ENCODE data around the gene CFAP410. TPM values are rescaled to one million over a fixed set of nuclear protein-coding genes. Genes with fewer than 3 reads are reported as not detected.
"Not testable (repeated sequence)": the region's sequence is repeated elsewhere in the genome, so short reads cannot be mapped to it uniquely, and the experiment has no call there.

CFAP410 gene
- total RNA-seq, 1 donor from 2014 or later = 15.2 TPM

GRCh38 chr21:44365251-44365966 lies 26.2 kb upstream of the CFAP410 start:
- no peak overlapping the region for H3K4me3 Mint-ChIP-seq (ENCODE audit: low read depth)

GRCh38 chr21:44364151-44365053 lies 25.2 kb upstream of the CFAP410 start:
- Mint-ChIP-seq H3K4me3 (ENCODE audit: low read depth) (no peak overlapping the region), H3K27me3 (ENCODE audit: low read depth) (peaks cover 7% of the 10 kb centered on the region), H3K36me3 (ENCODE audit: low read depth) (peaks cover 9% of the 10 kb centered on the region), H3K27ac (no peak overlapping the region), H3K9me3 (peaks cover 11% of the 10 kb centered on the region), H3K4me1 (ENCODE audit: low read depth) (peaks cover 2% of the 10 kb centered on the region)
- no peak for DNase-seq (ENCODE audit: low spot score)
- intact Hi-C loops (cut with micrococcal nuclease) = no loop called here

More at GRCh38 chr21:44365251-44365966, 26.2 kb upstream of the CFAP410 start:
- peaks cover 9% of the 10 kb centered on the region for H3K36me3 Mint-ChIP-seq (ENCODE audit: low read depth)
- H3K27ac Mint-ChIP-seq = no peak overlapping the region
- peaks cover 7% of the 10 kb centered on the region for H3K27me3 Mint-ChIP-seq (ENCODE audit: low read depth)
- H3K9me3 Mint-ChIP-seq = peaks cover 11% of the 10 kb centered on the region
- intact Hi-C loops (cut with micrococcal nuclease) = no loop called here
- no peaks in the 10 kb centered on the region for H3K4me1 Mint-ChIP-seq (ENCODE audit: low read depth)
- no peak for DNase-seq (ENCODE audit: low spot score)

- Mint-ChIP-seq H3K4me1 (ENCODE audit: low read depth) (peaks cover 2% of the 10 kb centered on the region), H3K9me3 (peaks cover 11% of the 10 kb centered on the region), H3K27ac (no peak overlapping the region), H3K27me3 (ENCODE audit: low read depth) (peaks cover 7% of the 10 kb centered on the region), H3K4me3 (ENCODE audit: low read depth) (no peak overlapping the region), H3K36me3 (ENCODE audit: low read depth) (peaks cover 13% of the 10 kb centered on the region)
- DNase-seq (ENCODE audit: low spot score) = no peak
- intact Hi-C loops (cut with micrococcal nuclease) = no loop called here
These were observed 24.1 kb upstream of the CFAP410 start for GRCh38 chr21:44363278-44363677.

GRCh38 chr21:44361903-44362302 lies 22.7 kb upstream of the CFAP410 start:
- peaks cover 11% of the 10 kb centered on the region for H3K9me3 Mint-ChIP-seq
- H3K27ac Mint-ChIP-seq; H3K27me3 Mint-ChIP-seq (ENCODE audit: low read depth); H3K4me3 Mint-ChIP-seq (ENCODE audit: low read depth); H3K4me1 Mint-ChIP-seq (ENCODE audit: low read depth); DNase-seq (ENCODE audit: low spot score); intact Hi-C loops (cut with micrococcal nuclease): not testable (repeated sequence)
- peaks cover 13% of the 10 kb centered on the region for H3K36me3 Mint-ChIP-seq (ENCODE audit: low read depth)

GRCh38 chr21:44360159-44360558 lies 21.0 kb upstream of the CFAP410 start:
- Mint-ChIP-seq H3K27me3 (ENCODE audit: low read depth) (peaks cover 7% of the 10 kb centered on the region), H3K27ac (no peak overlapping the region), H3K4me1 (ENCODE audit: low read depth) (peaks cover 12% of the 10 kb centered on the region), H3K4me3 (ENCODE audit: low read depth) (no peak overlapping the region), H3K36me3 (ENCODE audit: low read depth) (peaks cover 21% of the 10 kb centered on the region), H3K9me3 (peaks cover 11% of the 10 kb centered on the region)
- intact Hi-C loops (cut with micrococcal nuclease) = no loop called here
- DNase-seq (ENCODE audit: low spot score) = no peak

GRCh38 chr21:44359396-44359795 lies 20.2 kb upstream of the CFAP410 start:
- no peak overlapping the region for H3K27ac Mint-ChIP-seq
- no peak for DNase-seq (ENCODE audit: low spot score)
- H3K4me1 Mint-ChIP-seq (ENCODE audit: low read depth) = peaks cover 18% of the 10 kb centered on the region
- peaks cover 27% of the 10 kb centered on the region for H3K36me3 Mint-ChIP-seq (ENCODE audit: low read depth)
- H3K9me3 Mint-ChIP-seq = peaks cover 11% of the 10 kb centered on the region
- peaks cover 7% of the 10 kb centered on the region for H3K27me3 Mint-ChIP-seq (ENCODE audit: low read depth)
- no peak overlapping the region for H3K4me3 Mint-ChIP-seq (ENCODE audit: low read depth)
- intact Hi-C loops (cut with micrococcal nuclease) = no loop called here

- Mint-ChIP-seq H3K27ac (no peak overlapping the region), H3K4me1 (ENCODE audit: low read depth) (peaks cover 38% of the 10 kb centered on the region), H3K27me3 (ENCODE audit: low read depth) (peaks cover 2% of the 10 kb centered on the region), H3K9me3 (no peaks in the 10 kb centered on the region), H3K4me3 (ENCODE audit: low read depth) (no peak overlapping the region), H3K36me3 (ENCODE audit: low read depth) (peaks cover 19% of the 10 kb centered on the region)
- intact Hi-C loops (cut with micrococcal nuclease) = no loop called here
- no peak for DNase-seq (ENCODE audit: low spot score)
These were observed 18.1 kb upstream of the CFAP410 start for GRCh38 chr21:44357064-44357837.

- H3K4me3 Mint-ChIP-seq (ENCODE audit: low read depth) = no peak overlapping the region
- peaks cover 2% of the 10 kb centered on the region for H3K27me3 Mint-ChIP-seq (ENCODE audit: low read depth)
- intact Hi-C loops (cut with micrococcal nuclease) = no loop called here
- H3K9me3 Mint-ChIP-seq = no peaks in the 10 kb centered on the region
- peak overlapping the region; percentile 5 for H3K27ac Mint-ChIP-seq
- H3K36me3 Mint-ChIP-seq (ENCODE audit: low read depth) = peaks cover 19% of the 10 kb centered on the region
- DNase-seq (ENCODE audit: low spot score) = no peak
- peaks cover 38% of the 10 kb centered on the region for H3K4me1 Mint-ChIP-seq (ENCODE audit: low read depth)
These were observed 17.4 kb upstream of the CFAP410 start for GRCh38 chr21:44356636-44357035.

GRCh38 chr21:44356160-44356559 lies 17.0 kb upstream of the CFAP410 start:
- peaks cover 38% of the 10 kb centered on the region for H3K4me1 Mint-ChIP-seq (ENCODE audit: low read depth)
- intact Hi-C loops (cut with micrococcal nuclease) = no loop called here
- no peak overlapping the region for H3K4me3 Mint-ChIP-seq (ENCODE audit: low read depth)
- DNase-seq (ENCODE audit: low spot score) = no peak
- peaks cover 19% of the 10 kb centered on the region for H3K36me3 Mint-ChIP-seq (ENCODE audit: low read depth)
- no peaks in the 10 kb centered on the region for H3K9me3 Mint-ChIP-seq
- peaks cover 4% of the 10 kb centered on the region for H3K27me3 Mint-ChIP-seq (ENCODE audit: low read depth)
- H3K27ac Mint-ChIP-seq = no peak overlapping the region

GRCh38 chr21:44354775-44355771 lies 15.9 kb upstream of the CFAP410 start:
- Mint-ChIP-seq H3K27ac (peak overlapping the region; percentile 68), H3K27me3 (ENCODE audit: low read depth) (peaks cover 3% of the 10 kb centered on the region), H3K4me1 (ENCODE audit: low read depth) (peaks cover 38% of the 10 kb centered on the region), H3K36me3 (ENCODE audit: low read depth) (peaks cover 19% of the 10 kb centered on the region), H3K4me3 (ENCODE audit: low read depth) (peak overlapping the region; percentile 68), H3K9me3 (no peaks in the 10 kb centered on the region)
- DNase-seq (ENCODE audit: low spot score) = no peak
- intact Hi-C loops (cut with micrococcal nuclease) = no loop called here

GRCh38 chr21:44354001-44354405 lies 14.8 kb upstream of the CFAP410 start:
- intact Hi-C loops (cut with micrococcal nuclease) = no loop called here
- no peak for DNase-seq (ENCODE audit: low spot score)
- Mint-ChIP-seq H3K27ac (peak overlapping the region; percentile 36), H3K4me1 (ENCODE audit: low read depth) (peaks cover 36% of the 10 kb centered on the region), H3K9me3 (no peaks in the 10 kb centered on the region), H3K4me3 (ENCODE audit: low read depth) (peak overlapping the region; percentile 68), H3K36me3 (ENCODE audit: low read depth) (peaks cover 19% of the 10 kb centered on the region), H3K27me3 (ENCODE audit: low read depth) (peaks cover 7% of the 10 kb centered on the region)

Measured in activated T-helper 2 cell treated with anti-CD3 and anti-CD28 coated beads, Interferon-gamma antibody, Interleukin-2, Interleukin-4, amounts not matched to agents 10 μg/mL and 5 μg/mL and 100 μg/mL, durations not matched to agents 14 hours and 24 hours and 36 hours (primary cell).